ENCODE results near the gene LMBR1L. TPM values are rescaled to one million over a fixed set of nuclear protein-coding genes. Genes with fewer than 3 reads are reported as not detected.
"Not testable (repeated sequence)": the region's sequence is repeated elsewhere in the genome, so short reads cannot be mapped to it uniquely, and the experiment has no call there.

Gene LMBR1L
- polyA plus RNA-seq, 1 donor from 2014 or later, result 344 TPM

DNA sequence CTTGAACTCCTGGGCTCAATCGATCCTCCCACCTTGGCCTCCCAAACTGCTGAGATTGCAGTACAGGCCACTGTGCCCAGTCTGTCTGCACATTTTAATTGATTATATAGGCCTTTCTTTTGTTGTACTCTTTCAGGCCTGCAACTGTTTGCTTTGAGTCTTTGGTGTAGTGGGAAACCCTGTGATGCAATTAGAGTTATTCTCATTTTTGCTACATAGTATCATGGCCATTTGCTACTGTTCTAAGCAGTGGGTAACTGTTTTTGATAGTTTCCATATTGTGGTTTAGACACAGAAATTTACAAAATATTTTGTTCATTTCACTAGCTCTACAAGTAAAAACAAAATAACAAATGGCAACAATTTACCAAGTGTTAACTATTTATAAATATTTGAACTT, 26.8 kb upstream of the LMBR1L start:
- Histone ChIP-seq H3K79me2 (replicated peaks; ENCODE audit: insufficient read depth, low read length) (peaks cover 8% of the 10 kb centered on the region), H3K27me3 (ENCODE audit: insufficient read depth, low read depth, low read length) (no peaks in the 10 kb centered on the region), H2AFZ (ENCODE audit: low read depth, low read length) (no peak overlapping the region), H3K4me3 (ENCODE audit: low read length) (no peak overlapping the region), H3F3A (ENCODE audit: insufficient read depth, low read length, poor library complexity, severe bottlenecking) (no peaks in the 10 kb centered on the region), H3K9me2 (ENCODE audit: insufficient read depth, low read length) (no peaks in the 10 kb centered on the region), H3K27ac (ENCODE audit: low read length) (no peak overlapping the region), H3K4me2 (ENCODE audit: low read length) (no peak overlapping the region), H3K36me3 (ENCODE audit: insufficient read depth, low read length) (no peaks in the 10 kb centered on the region), H3K9ac (ENCODE audit: low read length) (no peak overlapping the region), H3K9me3 (ENCODE audit: low read length) (no peaks in the 10 kb centered on the region), H4K20me1 (ENCODE audit: insufficient read depth) (no peaks in the 10 kb centered on the region)
- TF ChIP-seq EZH2 (IDR thresholded peaks at IDR 0.05; ENCODE audit: borderline replicate concordance, insufficient read depth, low read length, poor library complexity, severe bottlenecking), result no peak
- TF ChIP-seq SMC3 (conservative IDR thresholded peaks at IDR 0.05; ENCODE audit: poor library complexity), result no peak
- TF ChIP-seq REST (IDR thresholded peaks at IDR 0.05; ENCODE audit: borderline replicate concordance), result no peak
- no peak for TF ChIP-seq MXI1 (conservative IDR thresholded peaks at IDR 0.05; ENCODE audit: poor library complexity, severe bottlenecking)

GRCh38 chr12:49136997-49137396, 26.4 kb upstream of the LMBR1L start:
- peaks cover 11% of the 10 kb centered on the region for H3K79me2 ChIP-seq (replicated peaks; ENCODE audit: insufficient read depth, low read length)
- not testable (repeated sequence) for H3K27me3 ChIP-seq (ENCODE audit: insufficient read depth, low read depth, low read length); H3K36me3 ChIP-seq (ENCODE audit: insufficient read depth, low read length); H3K27ac ChIP-seq (ENCODE audit: low read length); H3K4me2 ChIP-seq (ENCODE audit: low read length); H3K4me3 ChIP-seq (ENCODE audit: low read length); H2AFZ ChIP-seq (ENCODE audit: low read depth, low read length); H3K9me2 ChIP-seq (ENCODE audit: insufficient read depth, low read length); H3K9ac ChIP-seq (ENCODE audit: low read length); H4K20me1 ChIP-seq (ENCODE audit: insufficient read depth); H3K9me3 ChIP-seq (ENCODE audit: low read length); H3F3A ChIP-seq (ENCODE audit: insufficient read depth, low read length, poor library complexity, severe bottlenecking)

DNA sequence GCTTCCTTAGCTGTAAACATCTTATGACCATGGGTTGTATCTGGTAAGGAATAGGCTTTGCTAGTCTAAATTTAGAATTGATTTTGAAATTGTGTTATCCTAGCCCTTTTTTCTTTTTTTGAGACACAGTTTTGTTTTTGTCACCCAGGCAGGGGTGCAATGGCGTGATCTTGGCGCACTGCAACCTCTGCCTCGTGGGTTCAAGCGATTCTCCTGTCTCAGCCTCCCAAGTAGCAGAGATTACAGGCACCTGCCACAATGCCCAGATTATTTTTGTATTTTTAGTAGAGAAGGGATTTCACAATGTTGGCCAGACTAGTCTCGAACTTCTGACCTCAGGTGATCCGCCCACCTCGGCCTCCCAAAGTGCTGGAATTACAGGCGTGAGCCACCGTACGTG, 22.9 kb upstream of the LMBR1L start:
- no peaks in the 10 kb centered on the region for H3K9me3 ChIP-seq (ENCODE audit: low read length)
- H3K9ac ChIP-seq (ENCODE audit: low read length), result no peak overlapping the region
- no peaks in the 10 kb centered on the region for H3K27me3 ChIP-seq (ENCODE audit: insufficient read depth, low read depth, low read length)
- H3K79me2 ChIP-seq (replicated peaks; ENCODE audit: insufficient read depth, low read length), result peaks cover 23% of the 10 kb centered on the region
- TF ChIP-seq REST (IDR thresholded peaks at IDR 0.05; ENCODE audit: borderline replicate concordance) (no peak), MXI1 (conservative IDR thresholded peaks at IDR 0.05; ENCODE audit: poor library complexity, severe bottlenecking) (no peak), POLR2AphosphoS5 (IDR thresholded peaks at IDR 0.05) (no peak), SMC3 (conservative IDR thresholded peaks at IDR 0.05; ENCODE audit: poor library complexity) (no peak), TAF1 (IDR thresholded peaks at IDR 0.05; ENCODE audit: low read depth) (no peak), EZH2 (IDR thresholded peaks at IDR 0.05; ENCODE audit: borderline replicate concordance, insufficient read depth, low read length, poor library complexity, severe bottlenecking) (no peak), RAD21 (conservative IDR thresholded peaks at IDR 0.05) (no peak), EP300 (conservative IDR thresholded peaks at IDR 0.05; ENCODE audit: poor library complexity, severe bottlenecking) (no peak)
- TF ChIP-seq, protein P1, sequence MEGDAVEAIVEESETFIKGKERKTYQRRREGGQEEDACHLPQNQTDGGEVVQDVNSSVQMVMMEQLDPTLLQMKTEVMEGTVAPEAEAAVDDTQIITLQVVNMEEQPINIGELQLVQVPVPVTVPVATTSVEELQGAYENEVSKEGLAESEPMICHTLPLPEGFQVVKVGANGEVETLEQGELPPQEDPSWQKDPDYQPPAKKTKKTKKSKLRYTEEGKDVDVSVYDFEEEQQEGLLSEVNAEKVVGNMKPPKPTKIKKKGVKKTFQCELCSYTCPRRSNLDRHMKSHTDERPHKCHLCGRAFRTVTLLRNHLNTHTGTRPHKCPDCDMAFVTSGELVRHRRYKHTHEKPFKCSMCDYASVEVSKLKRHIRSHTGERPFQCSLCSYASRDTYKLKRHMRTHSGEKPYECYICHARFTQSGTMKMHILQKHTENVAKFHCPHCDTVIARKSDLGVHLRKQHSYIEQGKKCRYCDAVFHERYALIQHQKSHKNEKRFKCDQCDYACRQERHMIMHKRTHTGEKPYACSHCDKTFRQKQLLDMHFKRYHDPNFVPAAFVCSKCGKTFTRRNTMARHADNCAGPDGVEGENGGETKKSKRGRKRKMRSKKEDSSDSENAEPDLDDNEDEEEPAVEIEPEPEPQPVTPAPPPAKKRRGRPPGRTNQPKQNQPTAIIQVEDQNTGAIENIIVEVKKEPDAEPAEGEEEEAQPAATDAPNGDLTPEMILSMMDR (IDR thresholded peaks at IDR 0.05; ENCODE audit: poor library complexity, severe bottlenecking), result no peak
- no peaks in the 10 kb centered on the region for H3K9me2 ChIP-seq (ENCODE audit: insufficient read depth, low read length)
- peaks cover 7% of the 10 kb centered on the region for H3F3A ChIP-seq (ENCODE audit: insufficient read depth, low read length, poor library complexity, severe bottlenecking)
- no peak overlapping the region for H3K4me2 ChIP-seq (ENCODE audit: low read length)
- H3K27ac ChIP-seq (ENCODE audit: low read length), result no peak overlapping the region
- peaks cover 2% of the 10 kb centered on the region for H4K20me1 ChIP-seq (ENCODE audit: insufficient read depth)
- H2AFZ ChIP-seq (ENCODE audit: low read depth, low read length), result no peak overlapping the region
- H3K4me3 ChIP-seq (ENCODE audit: low read length), result no peak overlapping the region
- H3K36me3 ChIP-seq (ENCODE audit: insufficient read depth, low read length), result peaks cover 5% of the 10 kb centered on the region

All from neural cell (in vitro differentiated cells).